Spleen (tissue), 11 donors: ENCODE results near the gene USP49. TPM values are rescaled to one million over a fixed set of nuclear protein-coding genes. Genes with fewer than 3 reads are reported as not detected.

Experiments
- DNase-seq: peaks from one replicate; pipeline ENCODE4 v3.0.0-alpha.2; 2020
- H3K27ac ChIP-seq, 8 donors: fragments of 200-600 bp; sonication (generic) in 7 of 8; 1 replicate in 4 of 8; 2 replicates in 4 of 8; pipeline versions ENCODE4 v1.5.0 to v1.8.0; 2016 to 2021; ENCODE audit warnings: inconsistent platforms in 4 of 8, mild to moderate bottlenecking in 4 of 8, moderate library complexity in 1 of 8
- H3K27me3 ChIP-seq, 7 donors: fragments of 200-600 bp; sonication (generic) in 6 of 7; replicated peaks in 1 of 7; 1 replicate in 4 of 7; 2 replicates in 3 of 7; pipeline versions ENCODE4 v1.5.0 to v1.8.0; 2016 to 2021; ENCODE audit warnings: inconsistent platforms in 3 of 7, mild to moderate bottlenecking in 1 of 7
- H3K36me3 ChIP-seq, 6 donors: fragments of 200-600 bp; sonication (generic) in 5 of 6; 1 replicate in 4 of 6; 2 replicates in 2 of 6; pipeline versions ENCODE4 v1.5.0 to v1.8.0; 2016 to 2021; ENCODE audit warnings: inconsistent platforms in 2 of 6
- H3K4me1 ChIP-seq, 6 donors: fragments of 200-600 bp; sonication (generic) in 5 of 6; 1 replicate in 3 of 6; 2 replicates in 3 of 6; pipeline versions ENCODE4 v1.5.0 to v1.8.0; 2016 to 2021; ENCODE audit warnings: inconsistent platforms in 3 of 6
- H3K4me3 ChIP-seq, 8 donors: fragments of 200-600 bp; sonication (generic) in 7 of 8; 1 replicate in 4 of 8; 2 replicates in 4 of 8; pipeline versions ENCODE4 v1.5.0 to v1.8.0; 2016 to 2021; ENCODE audit warnings: inconsistent platforms in 4 of 8, mild to moderate bottlenecking in 4 of 8, moderate library complexity in 2 of 8
- H3K9me3 ChIP-seq, 8 donors: fragments of 200-600 bp; sonication (generic) in 7 of 8; 1 replicate in 4 of 8; 2 replicates in 4 of 8; pipeline versions ENCODE4 v1.5.0 to v1.8.0; 2016 to 2021; ENCODE audit warnings: inconsistent platforms in 4 of 8
- POLR2A ChIP-seq, 3 donors: fragments of 450-650 bp; IDR thresholded peaks; one replicate each; pipeline ENCODE4 v1.5.1; 2017; ENCODE audit warnings: antibody characterized with exemption in 3 of 3, mild to moderate bottlenecking in 1 of 3
- POLR2AphosphoS5 ChIP-seq, 3 donors: sonication (generic); formaldehyde crosslinking; IDR thresholded peaks; one replicate each; pipeline ENCODE4 v1.5.1; 2017; ENCODE audit warnings: antibody characterized with exemption in 3 of 3
- WGBS, 5 donors: extraction: QIAGEN DNeasy Blood & Tissue Kit in 3 of 5; methylation state at CpG; one replicate each; pipeline versions ENCODE4 v1.1.5 to v1.1.7; 2013 to 2018; 5-methylcytosine and 5-hydroxymethylcytosine counted together
- intact Hi-C: fragments of 100-400 bp; cut with DNase I; formaldehyde crosslinking; loops from one replicate; pipeline ENCODE4 v1.15.0; 2023; ENCODE audit warnings: low total_unique reads
- polyA plus RNA-seq, 3 donors: library from polyadenylated mRNA; stranded (reverse); fragments of 200-250 nt; gene quantifications; one replicate each; pipeline ENCODE4 v1.2.1, GENCODE V29; 2013
- total RNA-seq, 7 donors: library from RNA; depleted of rRNA in 3 of 7; stranded (reverse); fragments of >200 nt in 3 of 7; fragmentation: NEBNext Ultra II Directional in 4 of 7; extraction: Animal tissue kit (Norgen Biotek cat#: 25700) in 4 of 7; gene quantifications; one replicate each; pipeline versions ENCODE4 v1.1.0 to v1.2.1, GENCODE V29; 2016 to 2021
- TF ChIP-seq, protein P1 (sequence below), 11 experiments: fragments of 200-600 bp in 7 of 11; fragments of 450-650 bp in 4 of 11; sonication (generic) in 4 of 11; IDR thresholded peaks in 8 of 11; conservative IDR thresholded peaks in 3 of 11; 1 replicate in 7 of 11; 2 replicates in 4 of 11; pipeline versions ENCODE4 v1.4.0 to v1.8.0; 2016 to 2021; ENCODE audit warnings: antibody characterized with exemption in 11 of 11, inconsistent platforms in 4 of 11, mild to moderate bottlenecking in 1 of 11
- donor health status: healthy with polysubstance abuse.
- donor health status: DM: no; HTN: no; CAD: no; lungs with moderate emphysema.
- donor health status: DM: no; HTN: no; CAD: no.
- donor health status: Bipolar disorder and iron deficiency.
- donor health status: healthy.
- donor health status: DM: no; HTN: no; CAD: no.
- donor health status: DM: yes; HTN: yes; CAD: no.

The USP49 gene
- total and polyA plus RNA-seq, 10 donors, result 0.35 to 6.8 (median 4.2) TPM

DNA sequence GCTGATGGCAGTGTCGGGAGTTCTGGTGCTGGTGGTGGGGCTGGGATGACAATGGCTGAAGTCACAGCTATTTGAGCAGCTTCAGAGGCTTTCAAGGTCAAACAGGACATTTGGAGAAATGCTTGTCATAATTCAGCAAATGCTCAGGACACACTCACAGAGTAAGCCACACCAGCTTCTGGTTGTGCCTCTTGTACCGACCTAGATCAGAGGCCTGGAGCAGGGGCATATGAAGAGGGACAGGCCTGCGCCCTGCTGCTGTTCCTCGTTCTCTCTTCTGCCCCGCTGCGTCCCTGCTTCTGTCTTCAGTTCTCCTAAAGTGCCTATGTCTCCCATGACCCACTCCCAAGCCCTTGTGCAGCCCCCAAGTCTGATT, 147.1 kb downstream of the USP49 start:
- peak; percentile 33 for DNase-seq
- no peaks in the 10 kb centered on the region for H3K36me3 ChIP-seq
- H3K9me3 ChIP-seq, result no peaks in the 10 kb centered on the region
- no peak overlapping the region for H3K4me3 ChIP-seq
- TF ChIP-seq, protein P1, sequence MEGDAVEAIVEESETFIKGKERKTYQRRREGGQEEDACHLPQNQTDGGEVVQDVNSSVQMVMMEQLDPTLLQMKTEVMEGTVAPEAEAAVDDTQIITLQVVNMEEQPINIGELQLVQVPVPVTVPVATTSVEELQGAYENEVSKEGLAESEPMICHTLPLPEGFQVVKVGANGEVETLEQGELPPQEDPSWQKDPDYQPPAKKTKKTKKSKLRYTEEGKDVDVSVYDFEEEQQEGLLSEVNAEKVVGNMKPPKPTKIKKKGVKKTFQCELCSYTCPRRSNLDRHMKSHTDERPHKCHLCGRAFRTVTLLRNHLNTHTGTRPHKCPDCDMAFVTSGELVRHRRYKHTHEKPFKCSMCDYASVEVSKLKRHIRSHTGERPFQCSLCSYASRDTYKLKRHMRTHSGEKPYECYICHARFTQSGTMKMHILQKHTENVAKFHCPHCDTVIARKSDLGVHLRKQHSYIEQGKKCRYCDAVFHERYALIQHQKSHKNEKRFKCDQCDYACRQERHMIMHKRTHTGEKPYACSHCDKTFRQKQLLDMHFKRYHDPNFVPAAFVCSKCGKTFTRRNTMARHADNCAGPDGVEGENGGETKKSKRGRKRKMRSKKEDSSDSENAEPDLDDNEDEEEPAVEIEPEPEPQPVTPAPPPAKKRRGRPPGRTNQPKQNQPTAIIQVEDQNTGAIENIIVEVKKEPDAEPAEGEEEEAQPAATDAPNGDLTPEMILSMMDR (IDR thresholded peaks at IDR 0.05 in 8 of 11, conservative IDR thresholded peaks at IDR 0.05 in 3 of 11), result no peak
- TF ChIP-seq POLR2A (IDR thresholded peaks at IDR 0.05), result no peak
- no peak for TF ChIP-seq POLR2AphosphoS5 (IDR thresholded peaks at IDR 0.05)
- H3K4me1 ChIP-seq, result no peaks in the 10 kb centered on the region
- H3K27ac ChIP-seq, result no peak overlapping the region
- intact Hi-C loops, result no loop called here
- H3K27me3 ChIP-seq, result no peaks in the 10 kb centered on the region
- WGBS, 5 donors, result 89 to 98% (median 95%) methylated on average over 6 of the region's 6 CpGs

DNA sequence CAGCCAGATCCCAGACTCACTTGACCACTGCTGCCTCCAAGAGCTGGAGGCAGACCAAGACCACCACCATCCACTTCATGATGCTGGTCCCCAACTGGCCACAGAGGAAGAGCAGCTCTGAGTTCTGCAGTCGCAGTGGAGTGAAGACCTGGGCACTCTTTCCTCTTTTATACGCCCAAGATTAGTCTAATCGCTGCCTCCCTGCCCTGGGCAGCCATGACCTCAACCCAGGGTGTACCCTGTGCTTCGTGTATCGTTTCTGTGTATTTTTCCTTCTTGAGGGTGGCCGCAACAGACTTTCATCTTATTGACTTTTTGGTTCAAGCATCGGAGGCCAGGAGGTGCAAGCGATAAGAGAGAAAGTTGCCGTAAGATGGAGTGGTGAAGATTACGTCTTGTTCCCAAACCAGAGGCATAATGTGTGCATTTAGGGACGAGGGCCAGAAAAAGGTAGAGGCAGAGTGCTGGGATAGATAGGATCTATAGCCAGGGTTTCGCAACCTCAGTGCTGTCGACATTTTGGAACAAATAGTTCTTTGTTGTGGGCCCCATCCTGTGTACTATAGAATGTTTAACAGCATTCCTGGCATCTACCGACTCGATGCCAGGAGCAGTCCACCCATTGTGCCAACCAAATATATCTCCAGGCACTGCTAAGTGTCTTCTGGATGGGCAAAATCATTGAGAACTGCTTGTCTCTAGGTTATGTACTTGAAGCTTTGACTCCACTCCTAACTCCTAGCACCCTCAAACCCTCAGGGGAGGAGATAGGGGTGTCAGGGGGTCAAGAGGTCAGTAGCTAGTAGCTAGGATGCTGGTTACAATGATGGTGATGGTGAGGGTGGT, 147.7 kb downstream of the USP49 start, which contains the start of gene PGC:
PGC (minus strand) TSS at position 142 of the 846 bp plus-strand sequence; CDS start at position 79, 63 bp downstream.
- no peaks in the 10 kb centered on the region for H3K9me3 ChIP-seq
- H3K27ac ChIP-seq, result no peak within 1 kb of the TSS
- H3K27me3 ChIP-seq, result no peaks in the 10 kb centered on the region
- H3K4me3 ChIP-seq, result no peak within 1 kb of the TSS
- TF ChIP-seq POLR2A (IDR thresholded peaks at IDR 0.05) (no peak), POLR2AphosphoS5 (IDR thresholded peaks at IDR 0.05) (no peak)
- TF ChIP-seq, protein P1 (IDR thresholded peaks at IDR 0.05 in 8 of 11, conservative IDR thresholded peaks at IDR 0.05 in 3 of 11), result no peak
- DNase-seq, result no peak
- H3K4me1 ChIP-seq, result no peaks in the 10 kb centered on the region
- WGBS, 5 donors, result 87 to 92% (median 90%) methylated on average over 15 of the region's 15 CpGs
- intact Hi-C loops, result no loop called here
- H3K36me3 ChIP-seq, result no peaks in the 10 kb centered on the region

DNA sequence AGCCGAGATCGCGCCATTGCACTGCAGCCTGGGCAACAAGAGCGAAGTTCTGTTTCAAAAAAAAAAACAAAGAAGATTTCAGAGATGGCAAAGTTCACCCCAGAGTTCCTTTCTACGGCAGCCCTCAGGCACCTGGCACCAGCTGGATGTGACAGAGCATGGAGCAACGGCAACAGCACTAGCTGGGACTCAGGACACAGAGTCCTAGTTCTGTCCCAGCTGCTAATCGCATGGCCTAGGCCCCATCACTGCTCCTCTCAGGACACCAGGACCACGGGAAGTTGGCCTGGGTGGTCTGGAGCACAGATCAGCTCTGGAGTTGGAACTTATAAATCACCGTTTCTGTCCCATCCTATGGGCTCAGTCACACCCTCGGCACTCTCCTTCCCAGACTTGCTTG, 149.1 kb downstream of the USP49 start:
- H3K27ac ChIP-seq, result no peak overlapping the region
- DNase-seq, result peak; percentile 50
- H3K4me3 ChIP-seq, result no peak overlapping the region
- no peaks in the 10 kb centered on the region for H3K27me3 ChIP-seq
- 91 to 97% (median 93%) methylated on average over 10 of the region's 10 CpGs for WGBS, 5 donors
- H3K36me3 ChIP-seq, result no peaks in the 10 kb centered on the region
- no peak for TF ChIP-seq POLR2A (IDR thresholded peaks at IDR 0.05)
- TF ChIP-seq POLR2AphosphoS5 (IDR thresholded peaks at IDR 0.05), result no peak
- TF ChIP-seq, protein P1 (IDR thresholded peaks at IDR 0.05 in 8 of 11, conservative IDR thresholded peaks at IDR 0.05 in 3 of 11), result no peak
- H3K9me3 ChIP-seq, result no peaks in the 10 kb centered on the region
- H3K4me1 ChIP-seq, result peaks cover 0 to 8% (median 0%) of the 10 kb centered on the region in 6 donors
- intact Hi-C loops, result no loop called here

DNA sequence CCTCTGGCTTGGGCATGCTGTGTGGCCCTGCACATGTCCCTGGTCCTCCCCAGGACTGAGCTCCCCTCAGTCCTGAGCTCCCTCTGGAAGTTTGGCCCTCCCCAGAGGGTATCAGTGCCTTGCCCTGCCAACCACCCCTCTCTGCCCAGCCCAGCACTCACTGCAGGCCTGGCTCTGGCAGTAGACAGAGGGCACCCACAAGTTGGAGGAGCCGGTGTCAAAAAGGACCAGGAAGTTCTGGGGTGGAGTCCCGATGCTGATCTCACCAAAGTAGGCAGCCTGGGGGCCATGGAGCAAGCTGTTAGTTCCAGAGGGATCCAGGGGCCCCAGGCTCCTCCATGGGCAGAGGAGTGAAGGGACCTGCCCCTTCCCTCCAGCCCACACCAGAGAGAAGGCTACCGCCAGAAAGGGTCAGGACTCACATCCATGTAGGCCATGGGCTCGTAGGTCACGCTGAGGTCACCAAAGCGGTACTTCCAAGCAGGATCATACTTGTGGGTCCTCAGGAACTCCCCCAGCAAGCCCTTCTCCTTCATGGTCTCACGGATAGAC, 150.9 kb downstream of the USP49 start:
- Histone ChIP-seq H3K36me3 (no peaks in the 10 kb centered on the region), H3K4me1 (peaks cover 0 to 8% (median 0%) of the 10 kb centered on the region in 6 donors), H3K4me3 (no peak overlapping the region), H3K27me3 (no peaks in the 10 kb centered on the region), H3K27ac (no peak overlapping the region), H3K9me3 (no peaks in the 10 kb centered on the region)
- TF ChIP-seq POLR2AphosphoS5 (IDR thresholded peaks at IDR 0.05) (no peak), POLR2A (IDR thresholded peaks at IDR 0.05) (no peak)
- intact Hi-C loops, result no loop called here
- 72 to 91% (median 88%) methylated on average over 6 to 7 of the region's 7 CpGs for WGBS, 5 donors
- DNase-seq, result peak; percentile 45
